ENCODE measurements around the gene GSS.

Gene GSS

GRCh38 chr20:34955231-34956040 lies at the start of gene GSS, which contains the start of gene MYH7B:
Gene GSS, minus strand, starts transcription at chr20:34955806. Its CDS starts 3,954 bp downstream, at chr20:34951852.
Gene MYH7B, plus strand, starts transcription at chr20:34955868. Its CDS starts 22,138 bp downstream, at chr20:34978006.
- peak; percentile 93 for DNase-seq (ENCODE audit: low read depth)

- DNase-seq (ENCODE audit: low read depth) = no peak
Observed at GRCh38 chr20:35004749-35005462, 49.3 kb upstream of the GSS start.

DNA sequence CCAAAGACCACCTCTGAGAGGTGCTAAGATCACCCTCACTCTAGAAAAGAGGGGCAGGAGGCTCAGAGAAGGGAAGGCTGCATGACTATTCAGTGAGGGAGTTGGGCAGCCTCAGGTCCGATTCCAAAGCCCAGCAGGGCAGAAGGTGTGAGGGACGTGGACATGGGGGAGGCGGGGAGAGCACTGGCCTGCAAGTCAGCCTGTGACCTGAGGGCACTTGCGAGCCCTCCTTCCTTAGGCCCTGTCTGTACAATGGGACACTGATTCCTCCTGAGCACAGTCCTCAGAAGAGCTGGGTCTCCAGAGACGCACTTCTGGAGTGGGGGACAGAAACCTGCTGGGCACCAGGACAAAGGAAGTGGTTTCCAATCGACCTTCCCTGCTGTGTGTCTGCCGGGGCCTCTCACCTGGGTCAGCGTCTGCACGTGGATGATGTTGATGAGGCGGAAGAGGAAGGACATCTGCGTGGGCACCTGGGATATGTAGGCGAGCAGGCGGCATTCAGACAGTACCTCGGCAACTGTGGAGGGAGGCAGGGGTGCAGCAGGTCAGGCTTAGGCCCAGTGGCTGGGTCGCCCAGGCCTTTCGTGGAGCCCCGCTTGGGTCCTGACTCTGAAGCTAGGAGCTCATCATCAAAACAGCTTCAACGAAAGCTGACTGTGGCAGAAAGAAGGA lies 48.6 kb upstream of the GSS start:
- DNase-seq (ENCODE audit: low read depth) = no peak

DNA sequence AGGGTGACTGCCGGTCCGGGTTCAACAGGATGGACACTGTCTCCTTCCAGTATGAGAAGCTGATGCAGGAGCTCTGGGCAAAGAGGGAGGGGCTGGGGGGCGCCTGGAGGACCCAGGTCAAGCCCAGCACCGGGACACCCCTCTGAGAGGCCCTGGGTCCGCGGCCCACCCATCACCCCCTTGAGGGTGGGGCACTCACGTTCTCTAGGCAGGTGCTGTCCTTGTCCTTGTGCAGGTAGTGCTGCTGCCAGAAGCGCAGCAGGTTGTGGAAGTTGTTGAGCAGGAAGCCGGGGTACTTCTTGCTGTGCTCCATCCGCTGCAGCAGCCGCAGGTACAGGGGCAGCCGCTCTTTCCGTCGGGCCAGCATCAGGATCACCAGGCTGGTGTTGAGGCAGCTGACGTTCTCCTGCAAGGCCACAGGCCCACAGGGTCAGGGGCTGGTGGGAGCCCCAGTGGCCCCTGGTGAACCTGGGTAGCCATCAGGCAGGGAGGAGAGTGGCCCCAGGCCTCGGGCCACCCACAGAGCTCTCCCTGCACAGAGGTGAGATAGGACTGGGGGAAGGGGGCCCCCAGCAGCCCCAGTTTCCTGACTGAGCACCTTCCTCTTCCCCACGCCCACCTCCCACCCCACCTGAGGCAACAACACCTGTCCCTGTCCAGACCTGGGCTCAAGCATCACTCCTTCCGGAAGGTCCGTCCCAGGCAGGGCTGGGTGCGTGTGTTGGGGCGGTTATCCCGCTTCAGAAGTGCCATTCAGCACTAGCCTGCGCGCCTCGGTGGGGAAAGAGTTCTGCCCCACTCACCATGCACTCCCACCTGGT lies 47.8 kb upstream of the GSS start:
- DNase-seq (ENCODE audit: low read depth) = no peak

GRCh38 chr20:35002426-35003210 lies 47.0 kb upstream of the GSS start:
- no peak for DNase-seq (ENCODE audit: low read depth)

GRCh38 chr20:35001596-35002362 lies 46.2 kb upstream of the GSS start:
- DNase-seq (ENCODE audit: low read depth) = no peak

- no peak for DNase-seq (ENCODE audit: low read depth)
Observed at GRCh38 chr20:35000922-35001595, 45.5 kb upstream of the GSS start.

GRCh38 chr20:35000311-35000921 lies 44.8 kb upstream of the GSS start:
- no peak for DNase-seq (ENCODE audit: low read depth)

GRCh38 chr20:34999782-35000181 lies 44.2 kb upstream of the GSS start:
- no peak for DNase-seq (ENCODE audit: low read depth)

DNA sequence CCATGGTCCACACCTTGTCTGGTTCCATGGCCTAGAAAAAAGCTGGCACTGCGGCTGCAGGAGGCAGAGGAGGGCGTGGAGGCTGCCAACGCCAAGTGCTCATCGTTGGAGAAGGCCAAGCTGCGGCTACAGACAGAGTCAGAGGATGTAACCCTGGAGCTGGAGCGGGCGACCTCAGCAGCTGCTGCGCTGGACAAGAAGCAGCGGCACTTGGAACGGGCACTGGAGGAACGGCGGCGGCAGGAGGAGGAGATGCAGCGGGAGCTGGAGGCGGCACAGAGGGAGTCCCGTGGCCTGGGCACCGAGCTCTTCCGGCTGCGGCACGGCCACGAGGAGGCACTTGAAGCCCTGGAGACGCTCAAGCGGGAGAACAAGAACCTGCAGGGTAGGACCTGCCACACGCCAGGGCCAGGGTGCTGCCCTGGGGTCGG lies 43.4 kb upstream of the GSS start:
- DNase-seq (ENCODE audit: low read depth) = no peak

- no peak for DNase-seq (ENCODE audit: low read depth)
Observed at GRCh38 chr20:34998331-34998950, 42.8 kb upstream of the GSS start.

DNA sequence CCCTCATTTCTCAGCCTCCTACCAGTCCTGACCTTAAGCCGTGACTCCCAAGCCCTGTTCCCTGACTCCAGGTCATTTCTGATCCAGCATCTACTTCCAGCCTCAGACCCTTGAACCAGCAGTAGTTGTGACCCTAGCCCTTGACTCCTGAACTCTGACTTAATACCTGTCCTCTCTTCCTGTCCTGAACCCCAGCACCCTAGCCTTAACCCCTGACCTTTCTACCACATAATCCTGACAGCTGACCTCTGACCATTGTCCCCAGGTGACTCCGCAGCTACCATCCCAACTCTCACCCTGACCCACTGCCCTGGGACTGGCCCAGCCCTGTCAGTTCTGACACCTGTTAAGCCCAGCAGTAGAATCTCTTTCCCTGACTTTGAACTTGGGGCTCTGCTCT lies 42.2 kb upstream of the GSS start:
- no peak for DNase-seq (ENCODE audit: low read depth)

- no peak for DNase-seq (ENCODE audit: low read depth)
Observed at GRCh38 chr20:34997131-34997561, 41.5 kb upstream of the GSS start.

DNA sequence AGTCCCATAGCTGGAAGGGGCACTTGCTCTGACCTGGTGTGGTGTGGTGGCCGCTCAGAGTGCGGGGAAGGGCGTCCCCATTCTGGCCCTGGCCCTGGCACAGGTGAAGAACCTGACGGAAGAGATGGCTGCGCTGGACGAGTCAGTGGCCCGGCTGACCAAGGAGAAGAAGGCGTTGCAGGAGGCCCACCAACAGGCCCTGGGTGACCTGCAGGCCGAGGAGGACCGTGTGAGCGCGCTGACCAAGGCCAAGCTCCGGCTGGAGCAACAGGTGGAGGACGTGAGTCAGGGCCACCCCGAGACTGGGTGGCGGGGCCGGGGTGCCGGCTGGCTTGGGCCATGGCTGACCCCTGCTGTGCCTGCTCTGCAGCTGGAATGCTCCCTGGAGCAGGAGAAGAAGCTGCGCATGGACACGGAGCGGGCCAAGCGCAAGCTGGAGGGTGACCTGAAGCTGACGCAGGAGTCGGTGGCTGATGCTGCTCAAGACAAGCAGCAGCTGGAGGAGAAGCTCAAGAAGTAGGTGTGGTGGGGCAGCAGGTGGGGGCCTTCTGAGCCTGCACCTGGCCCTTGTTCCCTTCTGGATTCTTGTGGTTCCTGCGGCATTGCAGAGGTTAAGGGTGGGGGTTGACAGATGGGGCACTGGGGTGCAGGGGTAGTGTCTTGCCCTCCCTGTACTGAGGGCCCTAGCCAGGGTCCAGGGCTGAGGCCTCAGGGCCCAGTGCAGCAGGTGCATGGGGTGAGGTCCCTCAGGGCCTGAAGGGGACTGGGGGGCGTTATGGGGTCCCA lies 40.8 kb upstream of the GSS start:
- DNase-seq (ENCODE audit: low read depth) = no peak

DNA sequence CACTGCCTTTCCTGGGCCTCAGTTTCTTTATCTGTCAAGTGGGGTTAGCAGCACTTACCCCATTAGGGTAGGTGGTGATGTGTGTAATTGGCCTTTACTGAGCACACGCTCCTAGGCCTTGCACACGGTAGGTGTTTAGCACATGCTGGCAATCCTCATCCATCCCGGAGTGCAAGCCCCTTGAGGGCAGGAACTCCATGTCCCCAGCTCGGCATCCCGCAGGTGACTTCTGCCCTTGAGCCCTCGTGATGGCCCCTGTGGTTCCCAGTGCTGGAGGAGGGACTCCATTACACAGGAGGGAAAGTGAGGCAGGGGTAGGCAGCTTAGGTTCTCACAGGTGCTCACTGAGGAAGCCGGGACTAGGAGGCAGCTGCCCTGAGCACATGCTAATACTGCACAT lies 40.1 kb upstream of the GSS start:
- no peak for DNase-seq (ENCODE audit: low read depth)

GRCh38 chr20:34995192-34995591 lies 39.6 kb upstream of the GSS start:
- no peak for DNase-seq (ENCODE audit: low read depth)

DNA sequence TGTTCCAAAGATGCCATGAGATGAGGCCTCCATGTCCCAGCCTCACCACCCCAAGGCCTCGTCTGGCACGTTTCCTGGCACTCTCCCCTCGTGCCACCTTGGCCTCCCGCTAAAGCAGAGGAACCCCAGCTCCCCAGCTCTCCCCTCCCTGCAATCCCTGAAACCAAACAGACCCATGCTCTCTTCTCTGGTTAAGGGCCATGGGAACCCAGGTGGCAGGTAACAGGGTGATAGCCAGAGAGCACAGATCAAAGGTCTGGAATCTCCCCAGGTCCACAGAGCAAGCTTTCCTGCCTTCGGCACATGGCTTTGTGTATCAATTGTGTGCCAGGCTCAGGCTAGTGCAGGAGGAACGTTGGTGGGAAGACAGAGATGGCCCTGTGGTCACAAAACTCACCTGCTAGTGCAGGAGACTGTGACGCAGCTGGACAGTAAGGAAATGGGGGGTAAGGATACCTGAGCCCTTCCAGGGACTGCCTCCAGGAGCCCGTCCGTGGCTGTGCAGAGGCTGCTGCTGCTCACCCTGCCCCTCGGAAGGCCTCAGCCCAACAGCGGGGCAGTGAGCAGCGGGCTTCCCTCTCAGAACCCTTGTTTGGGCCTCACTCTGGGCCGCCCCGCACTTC lies 39.0 kb upstream of the GSS start:
- DNase-seq (ENCODE audit: low read depth) = no peak
